ENCODE results near the gene CA12.
"Not testable (repeated sequence)": the region's sequence is repeated elsewhere in the genome, so short reads cannot be mapped to it uniquely, and the experiment has no call there.

- TF ChIP-seq, protein P1, sequence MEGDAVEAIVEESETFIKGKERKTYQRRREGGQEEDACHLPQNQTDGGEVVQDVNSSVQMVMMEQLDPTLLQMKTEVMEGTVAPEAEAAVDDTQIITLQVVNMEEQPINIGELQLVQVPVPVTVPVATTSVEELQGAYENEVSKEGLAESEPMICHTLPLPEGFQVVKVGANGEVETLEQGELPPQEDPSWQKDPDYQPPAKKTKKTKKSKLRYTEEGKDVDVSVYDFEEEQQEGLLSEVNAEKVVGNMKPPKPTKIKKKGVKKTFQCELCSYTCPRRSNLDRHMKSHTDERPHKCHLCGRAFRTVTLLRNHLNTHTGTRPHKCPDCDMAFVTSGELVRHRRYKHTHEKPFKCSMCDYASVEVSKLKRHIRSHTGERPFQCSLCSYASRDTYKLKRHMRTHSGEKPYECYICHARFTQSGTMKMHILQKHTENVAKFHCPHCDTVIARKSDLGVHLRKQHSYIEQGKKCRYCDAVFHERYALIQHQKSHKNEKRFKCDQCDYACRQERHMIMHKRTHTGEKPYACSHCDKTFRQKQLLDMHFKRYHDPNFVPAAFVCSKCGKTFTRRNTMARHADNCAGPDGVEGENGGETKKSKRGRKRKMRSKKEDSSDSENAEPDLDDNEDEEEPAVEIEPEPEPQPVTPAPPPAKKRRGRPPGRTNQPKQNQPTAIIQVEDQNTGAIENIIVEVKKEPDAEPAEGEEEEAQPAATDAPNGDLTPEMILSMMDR (conservative IDR thresholded peaks at IDR 0.05 in 1 of 2, IDR thresholded peaks at IDR 0.05 in 1 of 2; ENCODE audit: extremely low read depth in 1 of 2, insufficient read depth in 1 of 2, low read depth in 1 of 2, low read length in 2 of 2): not testable (repeated sequence)
- not testable (repeated sequence) for TF ChIP-seq EZH2 (IDR thresholded peaks at IDR 0.05; ENCODE audit: borderline replicate concordance, low read length)
These were observed 61.2 kb downstream of the CA12 start for GRCh38 chr15:63320446-63320845.

All from mammary epithelial cell (primary cell).